Fibroblast of lung (primary cell): ENCODE results near the gene LAMP5.

Source experiments
- EZH2 ChIP-seq: IDR thresholded peaks from 2 replicates; pipeline ENCODE4 v1.5.1; 2012; ENCODE audit warnings: low read length, control low read depth, mild to moderate bottlenecking; ENCODE audit errors: missing control alignments
- TF ChIP-seq, protein P1 (sequence below), 2 donors: IDR thresholded peaks in 1 of 2; conservative IDR thresholded peaks in 1 of 2; 1 replicate in 1 of 2; 2 replicates in 1 of 2; pipeline ENCODE4 v1.5.1; 2011 to 2012; ENCODE audit warnings: low read length in 2 of 2, control low read depth in 1 of 2, inconsistent platforms in 1 of 2, low read depth in 1 of 2, mild to moderate bottlenecking in 1 of 2

DNA sequence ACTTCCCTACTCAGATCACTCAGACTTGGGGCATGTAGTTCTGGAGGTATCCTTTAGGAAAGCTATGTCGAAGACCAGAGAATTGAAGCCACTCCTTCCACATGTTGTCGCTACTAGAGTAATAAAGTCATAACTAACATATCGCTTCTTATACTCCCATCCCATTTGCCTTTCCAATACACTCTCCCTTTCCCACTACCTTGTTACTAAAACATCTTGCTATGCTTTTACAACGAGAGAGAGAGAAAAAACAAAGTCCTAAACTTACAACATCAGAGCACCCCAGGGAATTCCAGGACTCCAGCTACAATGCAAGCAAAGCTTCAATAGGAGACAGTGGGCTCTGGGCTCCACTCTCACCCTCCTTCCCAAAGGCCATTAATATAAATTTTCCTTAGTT, 5.1 kb upstream of the LAMP5 start:
- TF ChIP-seq EZH2, result no peak
- TF ChIP-seq, protein P1, sequence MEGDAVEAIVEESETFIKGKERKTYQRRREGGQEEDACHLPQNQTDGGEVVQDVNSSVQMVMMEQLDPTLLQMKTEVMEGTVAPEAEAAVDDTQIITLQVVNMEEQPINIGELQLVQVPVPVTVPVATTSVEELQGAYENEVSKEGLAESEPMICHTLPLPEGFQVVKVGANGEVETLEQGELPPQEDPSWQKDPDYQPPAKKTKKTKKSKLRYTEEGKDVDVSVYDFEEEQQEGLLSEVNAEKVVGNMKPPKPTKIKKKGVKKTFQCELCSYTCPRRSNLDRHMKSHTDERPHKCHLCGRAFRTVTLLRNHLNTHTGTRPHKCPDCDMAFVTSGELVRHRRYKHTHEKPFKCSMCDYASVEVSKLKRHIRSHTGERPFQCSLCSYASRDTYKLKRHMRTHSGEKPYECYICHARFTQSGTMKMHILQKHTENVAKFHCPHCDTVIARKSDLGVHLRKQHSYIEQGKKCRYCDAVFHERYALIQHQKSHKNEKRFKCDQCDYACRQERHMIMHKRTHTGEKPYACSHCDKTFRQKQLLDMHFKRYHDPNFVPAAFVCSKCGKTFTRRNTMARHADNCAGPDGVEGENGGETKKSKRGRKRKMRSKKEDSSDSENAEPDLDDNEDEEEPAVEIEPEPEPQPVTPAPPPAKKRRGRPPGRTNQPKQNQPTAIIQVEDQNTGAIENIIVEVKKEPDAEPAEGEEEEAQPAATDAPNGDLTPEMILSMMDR (conservative IDR thresholded peaks at IDR 0.05 in 1 of 2, IDR thresholded peaks at IDR 0.05 in 1 of 2; ENCODE audit: low read depth in 1 of 2, low read length in 2 of 2), result no peak
